ENCODE measurements around the gene VAV2. TPM values are rescaled to one million over a fixed set of nuclear protein-coding genes. Genes with fewer than 3 reads are reported as not detected.

Gene VAV2
- polyA plus RNA-seq, 1 of the 3 experiments (the other 2 are of a cell fraction) = 14.9 TPM

DNA sequence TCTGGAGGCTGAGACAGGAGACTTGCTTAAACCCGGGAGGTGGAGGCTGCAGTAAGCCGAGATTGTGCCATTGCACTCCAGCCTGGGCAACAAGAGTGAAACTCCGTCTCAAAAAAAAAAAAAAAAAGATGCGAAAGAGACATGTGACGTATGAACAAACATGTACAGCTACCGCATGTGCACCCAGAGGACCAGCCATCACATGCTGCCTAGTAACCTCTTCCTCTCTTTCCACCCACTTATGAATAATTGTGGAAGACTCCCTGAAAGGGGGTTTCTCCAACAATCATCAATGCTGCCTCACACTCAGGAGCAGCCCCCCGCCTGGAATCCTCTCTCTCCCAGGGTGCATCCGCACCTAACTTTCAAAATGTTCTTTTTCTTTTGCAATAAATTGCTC is 256.2 kb downstream of the VAV2 start:
- H3K9me2 ChIP-seq = no peaks in the 10 kb centered on the region
- POLR2A ChIA-PET = no interaction called here

DNA sequence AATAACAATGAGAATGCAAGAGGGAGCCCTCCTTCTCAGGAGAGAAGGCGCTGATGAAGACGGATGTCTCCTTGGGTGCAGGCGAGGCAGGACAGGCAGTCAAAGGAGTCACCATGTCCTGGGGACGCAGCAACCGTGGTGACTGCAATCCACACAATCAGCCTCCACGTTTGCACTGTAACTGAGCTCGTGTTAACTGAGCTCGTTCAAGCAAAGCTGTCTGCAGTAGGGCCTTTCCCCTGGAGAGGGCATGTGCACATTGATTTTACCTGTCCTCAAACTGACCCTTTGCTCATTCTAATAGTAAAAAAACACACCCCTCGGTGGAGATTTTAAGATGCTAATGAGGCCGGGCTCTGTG is 256.7 kb downstream of the VAV2 start:
- Histone ChIP-seq H3K27ac (ENCODE audit: low read depth in 2 of 2, low read length in 1 of 2) (no peak overlapping the region), H3K9me2 (no peaks in the 10 kb centered on the region), H3K79me2 (ENCODE audit: insufficient read depth) (no peaks in the 10 kb centered on the region), H3K4me2 (no peak overlapping the region), H2AFZ (ENCODE audit: low read depth) (no peak overlapping the region), H3K4me3 (ENCODE audit: low read depth in 2 of 2, low read length in 1 of 2) (no peak overlapping the region), H3K4me1 (ENCODE audit: control insufficient read depth in 1 of 2, insufficient read depth in 2 of 2, low read depth in 1 of 2, low read length in 1 of 2) (peaks cover 3 to 31% of the 10 kb centered on the region in 2 experiments; a peak in 1 of 4 replicates), H3K9me3 (no peaks in the 10 kb centered on the region), H3K27me3 (ENCODE audit: insufficient read depth) (no peaks in the 10 kb centered on the region), H4K20me1 (ENCODE audit: insufficient read depth) (no peaks in the 10 kb centered on the region), H3K9ac (no peak overlapping the region), H3K36me3 (replicated peaks in 1 of 2; ENCODE audit: control insufficient read depth in 1 of 2, insufficient read depth in 2 of 2, low read length in 1 of 2) (no peaks in the 10 kb centered on the region), H3F3A (replicated peaks; ENCODE audit: insufficient read depth) (no peaks in the 10 kb centered on the region)
- no peak for DNase-seq
- TF ChIP-seq FOXM1 (IDR thresholded peaks at IDR 0.05; ENCODE audit: low read depth) (no peak), SMC3 (IDR thresholded peaks at IDR 0.05; ENCODE audit: low read depth, low read length) (no peak), EZH2phosphoT487 (IDR thresholded peaks at IDR 0.05; ENCODE audit: borderline replicate concordance, low read depth) (no peak), GABPA (IDR thresholded peaks at IDR 0.05; ENCODE audit: low read depth) (no peak), RCOR1 (IDR thresholded peaks at IDR 0.05; ENCODE audit: low read length) (no peak), FOXJ3 (CRISPR knock-in tag; IDR thresholded peaks at IDR 0.05) (no peak), SIN3A (IDR thresholded peaks at IDR 0.05; ENCODE audit: borderline replicate concordance, low read depth, low read length) (no peak), EP300 (IDR thresholded peaks at IDR 0.05; ENCODE audit: borderline replicate concordance in 1 of 2, low read depth in 1 of 2, low read length in 1 of 2) (no peak), ELF1 (IDR thresholded peaks at IDR 0.05) (no peak), NRF1 (IDR thresholded peaks at IDR 0.05; ENCODE audit: low read depth, low read length) (no peak)
- TF ChIP-seq, protein P1, sequence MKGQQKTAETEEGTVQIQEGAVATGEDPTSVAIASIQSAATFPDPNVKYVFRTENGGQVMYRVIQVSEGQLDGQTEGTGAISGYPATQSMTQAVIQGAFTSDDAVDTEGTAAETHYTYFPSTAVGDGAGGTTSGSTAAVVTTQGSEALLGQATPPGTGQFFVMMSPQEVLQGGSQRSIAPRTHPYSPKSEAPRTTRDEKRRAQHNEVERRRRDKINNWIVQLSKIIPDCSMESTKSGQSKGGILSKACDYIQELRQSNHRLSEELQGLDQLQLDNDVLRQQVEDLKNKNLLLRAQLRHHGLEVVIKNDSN (IDR thresholded peaks at IDR 0.05; ENCODE audit: borderline replicate concordance, low read depth) = no peak
- TF ChIP-seq, protein P2, sequence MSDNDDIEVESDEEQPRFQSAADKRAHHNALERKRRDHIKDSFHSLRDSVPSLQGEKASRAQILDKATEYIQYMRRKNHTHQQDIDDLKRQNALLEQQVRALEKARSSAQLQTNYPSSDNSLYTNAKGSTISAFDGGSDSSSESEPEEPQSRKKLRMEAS (IDR thresholded peaks at IDR 0.05; ENCODE audit: low read depth) = no peak
- POLR2A ChIA-PET = no interaction called here
- 83% methylated on average over 8 of the region's 10 CpGs for WGBS (ENCODE audit: low lambda C conversion rate)
- CTCF ChIA-PET = interaction anchor here (0.8 to 1.8 kb wide), 2 partner anchors 9 to 69 kb away, joined by 3 to 8 read pairs; no protein-coding TSS in a partner anchor

More for the DNA sequence above, 256.2 kb downstream of the VAV2 start:
- WGBS (ENCODE audit: low lambda C conversion rate) = 86% methylated on average over 8 of the region's 8 CpGs
- Histone ChIP-seq H3F3A (replicated peaks; ENCODE audit: insufficient read depth) (no peaks in the 10 kb centered on the region), H3K4me2 (no peak overlapping the region), H3K9ac (no peak overlapping the region), H3K4me1 (ENCODE audit: control insufficient read depth in 1 of 2, insufficient read depth in 2 of 2, low read depth in 1 of 2, low read length in 1 of 2) (peaks cover 3 to 31% of the 10 kb centered on the region in 2 experiments; a peak in 1 of 4 replicates), H3K9me3 (no peaks in the 10 kb centered on the region), H3K36me3 (replicated peaks in 1 of 2; ENCODE audit: control insufficient read depth in 1 of 2, insufficient read depth in 2 of 2, low read length in 1 of 2) (no peaks in the 10 kb centered on the region), H3K4me3 (ENCODE audit: low read depth in 2 of 2, low read length in 1 of 2) (no peak overlapping the region), H4K20me1 (ENCODE audit: insufficient read depth) (no peaks in the 10 kb centered on the region), H3K27ac (ENCODE audit: low read depth in 2 of 2, low read length in 1 of 2) (no peak overlapping the region), H3K79me2 (ENCODE audit: insufficient read depth) (no peaks in the 10 kb centered on the region), H2AFZ (ENCODE audit: low read depth) (no peak overlapping the region), H3K27me3 (ENCODE audit: insufficient read depth) (no peaks in the 10 kb centered on the region)
- CTCF ChIA-PET = interaction anchor here (0.8 to 1.8 kb wide), 2 partner anchors 9 to 70 kb away, joined by 3 to 8 read pairs; no protein-coding TSS in a partner anchor
- no peak for TF ChIP-seq MEF2A (IDR thresholded peaks at IDR 0.05; ENCODE audit: borderline replicate concordance, low read depth)
- no peak for TF ChIP-seq SMC3 (IDR thresholded peaks at IDR 0.05; ENCODE audit: low read depth, low read length)
- TF ChIP-seq, protein P3, sequence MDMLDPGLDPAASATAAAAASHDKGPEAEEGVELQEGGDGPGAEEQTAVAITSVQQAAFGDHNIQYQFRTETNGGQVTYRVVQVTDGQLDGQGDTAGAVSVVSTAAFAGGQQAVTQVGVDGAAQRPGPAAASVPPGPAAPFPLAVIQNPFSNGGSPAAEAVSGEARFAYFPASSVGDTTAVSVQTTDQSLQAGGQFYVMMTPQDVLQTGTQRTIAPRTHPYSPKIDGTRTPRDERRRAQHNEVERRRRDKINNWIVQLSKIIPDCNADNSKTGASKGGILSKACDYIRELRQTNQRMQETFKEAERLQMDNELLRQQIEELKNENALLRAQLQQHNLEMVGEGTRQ (IDR thresholded peaks at IDR 0.05; ENCODE audit: borderline replicate concordance, low read depth, low read length) = no peak
- no peak for TF ChIP-seq JUND (IDR thresholded peaks at IDR 0.05)
- TF ChIP-seq SIN3A (IDR thresholded peaks at IDR 0.05; ENCODE audit: borderline replicate concordance, low read depth, low read length) = no peak
- TF ChIP-seq, protein P4, sequence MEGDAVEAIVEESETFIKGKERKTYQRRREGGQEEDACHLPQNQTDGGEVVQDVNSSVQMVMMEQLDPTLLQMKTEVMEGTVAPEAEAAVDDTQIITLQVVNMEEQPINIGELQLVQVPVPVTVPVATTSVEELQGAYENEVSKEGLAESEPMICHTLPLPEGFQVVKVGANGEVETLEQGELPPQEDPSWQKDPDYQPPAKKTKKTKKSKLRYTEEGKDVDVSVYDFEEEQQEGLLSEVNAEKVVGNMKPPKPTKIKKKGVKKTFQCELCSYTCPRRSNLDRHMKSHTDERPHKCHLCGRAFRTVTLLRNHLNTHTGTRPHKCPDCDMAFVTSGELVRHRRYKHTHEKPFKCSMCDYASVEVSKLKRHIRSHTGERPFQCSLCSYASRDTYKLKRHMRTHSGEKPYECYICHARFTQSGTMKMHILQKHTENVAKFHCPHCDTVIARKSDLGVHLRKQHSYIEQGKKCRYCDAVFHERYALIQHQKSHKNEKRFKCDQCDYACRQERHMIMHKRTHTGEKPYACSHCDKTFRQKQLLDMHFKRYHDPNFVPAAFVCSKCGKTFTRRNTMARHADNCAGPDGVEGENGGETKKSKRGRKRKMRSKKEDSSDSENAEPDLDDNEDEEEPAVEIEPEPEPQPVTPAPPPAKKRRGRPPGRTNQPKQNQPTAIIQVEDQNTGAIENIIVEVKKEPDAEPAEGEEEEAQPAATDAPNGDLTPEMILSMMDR (IDR thresholded peaks at IDR 0.05) = no peak
- TF ChIP-seq GATA2 (CRISPR knock-in tag; IDR thresholded peaks at IDR 0.05) = no peak
- no peak for TF ChIP-seq FOXM1 (IDR thresholded peaks at IDR 0.05; ENCODE audit: low read depth)
- no peak for DNase-seq

Data from SK-N-SH (cell line).